KG1 (cell line): ENCODE results near the gene DUSP7.

ENCODE experiments used
- DNase-seq: peaks from one replicate; lab custom pipeline; 2025; lab: John Stamatoyannopoulos, UW

DUSP7 gene

GRCh38 chr3:52068730-52069129, 12.4 kb upstream of the DUSP7 start:
- DNase-seq: no peak

- DNase-seq: no peak
Measured at GRCh38 chr3:52068055-52068571, 11.7 kb upstream of the DUSP7 start.

DNA sequence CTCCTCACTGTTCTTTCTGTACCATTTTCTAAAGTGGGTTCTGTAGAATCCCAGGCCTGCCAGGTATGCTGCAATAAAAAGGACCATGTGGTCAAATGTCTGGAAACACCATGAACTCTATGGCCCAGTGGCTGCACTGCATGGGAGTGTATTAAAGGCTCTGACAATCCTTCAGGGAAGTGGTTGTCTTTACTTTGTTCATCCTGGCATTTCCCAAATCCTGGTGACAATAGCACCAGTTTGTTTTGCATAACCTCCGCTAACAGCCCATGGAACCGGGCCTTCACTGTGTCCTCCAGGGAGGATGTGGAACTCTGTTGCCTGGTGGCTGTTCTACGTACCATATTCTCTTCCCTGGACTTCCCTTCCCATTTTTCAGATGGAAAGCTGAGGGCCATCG, 11.2 kb upstream of the DUSP7 start:
- DNase-seq: no peak

GRCh38 chr3:52067046-52067445, 10.7 kb upstream of the DUSP7 start:
- DNase-seq: no peak

DNA sequence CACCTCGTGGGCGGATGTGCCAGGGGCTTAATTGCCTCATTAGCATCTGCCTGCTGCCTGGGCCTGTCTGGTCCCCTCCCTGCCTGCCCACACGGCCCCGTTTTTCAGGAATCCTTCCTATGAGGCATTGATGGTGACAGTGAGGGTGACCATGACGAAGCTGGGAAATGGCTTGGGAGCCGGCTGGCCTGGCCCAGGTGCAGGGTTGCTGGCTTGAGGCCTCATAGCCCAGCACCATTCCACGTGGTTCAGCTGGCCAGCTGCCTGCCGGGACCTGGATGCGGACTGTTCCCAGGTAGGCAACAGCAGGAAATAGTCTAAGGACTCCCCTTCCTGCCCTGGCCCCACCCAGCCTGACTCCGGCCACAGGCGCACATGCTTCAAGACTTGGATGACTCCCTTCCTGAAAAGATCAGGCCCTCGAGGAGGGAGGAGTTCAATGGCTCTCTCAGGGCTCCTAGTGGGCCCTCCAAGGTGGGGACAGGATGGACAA, 8.9 kb upstream of the DUSP7 start:
- no peak for DNase-seq

GRCh38 chr3:52064561-52064960, 8.2 kb upstream of the DUSP7 start:
- no peak for DNase-seq

GRCh38 chr3:52063026-52063723, 6.8 kb upstream of the DUSP7 start:
- DNase-seq: no peak

DNA sequence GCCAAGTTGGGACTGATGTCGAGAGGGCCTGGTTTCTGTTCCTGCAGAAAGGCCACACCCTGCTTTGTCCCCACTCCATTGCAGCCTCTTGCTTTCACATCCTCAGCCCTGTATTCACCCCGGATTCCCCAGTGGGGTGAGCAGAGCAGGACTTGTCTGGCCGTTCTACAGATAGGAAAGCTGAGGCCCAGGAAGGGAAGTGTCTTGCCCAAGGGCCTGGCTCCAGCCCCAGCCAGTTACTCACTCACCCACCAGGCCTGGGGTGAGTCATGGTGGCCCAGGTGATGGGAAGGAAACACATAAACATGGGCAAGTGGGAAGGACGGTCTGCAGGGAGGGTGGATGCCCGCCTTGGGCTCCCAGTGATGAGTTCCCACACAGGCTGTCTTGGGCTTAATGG, 6.1 kb upstream of the DUSP7 start:
- no peak for DNase-seq

DNA sequence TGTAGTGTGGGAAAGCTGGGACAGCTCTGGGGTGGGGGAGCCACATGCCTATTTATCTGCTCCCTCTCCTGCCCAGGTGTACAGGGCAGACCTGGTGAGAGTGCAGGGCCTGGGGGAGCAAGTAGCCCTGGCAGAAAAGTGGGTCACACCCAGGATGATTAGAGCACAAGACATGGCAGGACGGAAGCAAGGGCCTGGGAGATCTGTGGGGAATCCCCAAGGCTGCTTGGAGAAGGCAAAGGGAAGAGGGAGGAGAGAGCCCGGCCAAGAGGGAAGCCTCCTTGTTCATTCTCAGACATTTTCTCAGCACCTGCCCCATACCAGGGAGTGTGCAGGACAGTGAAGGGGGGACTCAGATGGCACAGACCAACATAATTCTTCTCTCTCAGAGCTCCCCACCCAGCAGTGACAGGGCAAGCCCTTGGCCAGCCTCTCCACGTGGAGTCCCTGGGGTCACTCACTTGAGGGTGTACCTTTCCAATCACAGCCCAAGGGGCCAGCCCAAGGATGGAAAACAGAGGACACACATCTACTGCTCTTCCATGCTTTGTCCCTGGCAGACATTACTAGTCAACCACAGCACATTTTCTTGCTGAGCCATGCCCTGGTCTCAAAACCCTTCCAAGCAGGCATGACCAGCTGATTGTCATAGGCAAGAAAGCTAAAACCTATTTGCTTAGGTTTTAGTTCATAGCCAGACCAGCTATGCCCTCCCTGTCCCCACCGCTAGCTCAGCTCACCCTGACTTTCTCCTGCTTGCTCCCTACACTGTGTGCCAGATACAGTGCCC, 4.9 kb upstream of the DUSP7 start:
- DNase-seq: no peak

GRCh38 chr3:52059781-52060180, 3.4 kb upstream of the DUSP7 start:
- no peak for DNase-seq

DNA sequence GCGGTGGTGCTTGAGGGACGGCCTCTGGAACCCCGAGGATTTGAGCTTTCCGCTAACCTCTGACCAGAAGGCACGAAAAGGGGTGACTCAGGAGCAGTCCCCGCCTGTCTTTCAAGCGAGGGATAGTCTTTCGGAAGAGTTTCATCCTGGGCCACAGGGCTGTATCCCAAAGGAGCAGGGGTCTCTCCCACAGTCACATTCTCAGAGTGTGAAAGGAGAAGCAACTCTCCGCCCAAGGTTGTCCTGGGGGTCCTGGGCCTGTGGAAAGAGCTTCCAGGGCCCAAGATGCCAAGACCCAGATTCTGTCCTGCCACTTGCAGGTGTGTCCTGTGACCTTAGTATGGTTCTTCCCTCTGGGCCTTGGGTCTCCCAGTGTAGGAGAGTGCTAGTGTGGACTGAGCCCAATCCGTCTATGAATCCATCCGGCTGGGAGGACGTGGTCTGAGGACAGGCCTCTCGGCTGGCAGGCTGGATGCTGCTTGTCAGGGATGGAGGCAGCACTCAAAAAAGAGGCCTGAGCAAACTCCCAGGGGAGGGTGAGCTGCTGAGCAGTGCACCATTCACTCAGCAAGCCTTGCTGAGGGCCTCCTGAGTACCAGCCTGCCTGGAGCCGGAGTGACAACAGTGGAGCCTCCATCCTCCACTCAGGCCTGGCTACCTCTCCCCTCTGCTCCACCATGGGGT, 1.6 kb upstream of the DUSP7 start:
- no peak for DNase-seq

DNA sequence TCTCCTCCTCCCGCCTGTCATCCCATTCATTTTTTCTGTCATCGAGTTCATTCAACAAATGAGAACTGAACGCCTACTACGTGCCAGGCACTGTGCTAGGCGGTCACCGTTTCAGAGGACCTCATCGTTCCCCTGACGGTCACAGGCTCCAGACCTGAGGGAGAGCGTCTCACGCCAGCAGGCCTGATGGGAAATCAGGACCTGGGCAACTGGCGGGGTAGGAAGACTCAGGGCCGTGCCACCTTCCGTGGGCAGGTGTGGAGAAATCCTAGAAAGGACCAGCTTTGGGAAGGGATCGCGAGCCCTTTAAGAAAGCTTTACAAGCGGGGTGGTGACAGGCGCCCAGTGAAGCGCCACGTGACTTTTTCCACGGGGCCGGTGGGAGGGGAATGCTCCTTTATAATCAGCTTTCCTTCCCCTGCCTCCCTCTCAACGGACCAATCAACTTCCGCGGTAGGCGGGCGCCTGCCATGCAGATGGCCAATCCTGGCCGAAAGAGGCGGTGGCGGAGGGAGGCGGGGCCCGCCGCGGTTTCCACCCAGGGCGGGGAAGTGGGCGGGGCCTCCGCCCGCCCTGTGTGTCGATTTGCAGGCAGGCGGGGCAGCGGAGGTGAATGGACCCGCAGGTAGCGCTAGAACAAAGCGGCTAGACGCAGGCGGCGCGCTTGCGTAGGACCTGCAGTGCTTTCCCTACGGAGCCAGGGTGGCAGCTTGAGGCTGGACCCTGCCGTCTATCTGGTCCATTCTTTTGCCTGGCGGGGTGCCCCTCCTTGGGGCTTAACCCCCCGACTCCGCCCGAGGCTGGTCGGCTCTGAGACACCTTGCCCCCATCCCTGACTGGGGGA, 819 bp upstream of the DUSP7 start:
- peak; percentile 96 for DNase-seq

- no peak for DNase-seq
Measured at GRCh38 chr3:52055537-52056351, 627 bp downstream of the DUSP7 start.

- no peak for DNase-seq
Measured at GRCh38 chr3:52054661-52055511, 1.5 kb downstream of the DUSP7 start.

DNA sequence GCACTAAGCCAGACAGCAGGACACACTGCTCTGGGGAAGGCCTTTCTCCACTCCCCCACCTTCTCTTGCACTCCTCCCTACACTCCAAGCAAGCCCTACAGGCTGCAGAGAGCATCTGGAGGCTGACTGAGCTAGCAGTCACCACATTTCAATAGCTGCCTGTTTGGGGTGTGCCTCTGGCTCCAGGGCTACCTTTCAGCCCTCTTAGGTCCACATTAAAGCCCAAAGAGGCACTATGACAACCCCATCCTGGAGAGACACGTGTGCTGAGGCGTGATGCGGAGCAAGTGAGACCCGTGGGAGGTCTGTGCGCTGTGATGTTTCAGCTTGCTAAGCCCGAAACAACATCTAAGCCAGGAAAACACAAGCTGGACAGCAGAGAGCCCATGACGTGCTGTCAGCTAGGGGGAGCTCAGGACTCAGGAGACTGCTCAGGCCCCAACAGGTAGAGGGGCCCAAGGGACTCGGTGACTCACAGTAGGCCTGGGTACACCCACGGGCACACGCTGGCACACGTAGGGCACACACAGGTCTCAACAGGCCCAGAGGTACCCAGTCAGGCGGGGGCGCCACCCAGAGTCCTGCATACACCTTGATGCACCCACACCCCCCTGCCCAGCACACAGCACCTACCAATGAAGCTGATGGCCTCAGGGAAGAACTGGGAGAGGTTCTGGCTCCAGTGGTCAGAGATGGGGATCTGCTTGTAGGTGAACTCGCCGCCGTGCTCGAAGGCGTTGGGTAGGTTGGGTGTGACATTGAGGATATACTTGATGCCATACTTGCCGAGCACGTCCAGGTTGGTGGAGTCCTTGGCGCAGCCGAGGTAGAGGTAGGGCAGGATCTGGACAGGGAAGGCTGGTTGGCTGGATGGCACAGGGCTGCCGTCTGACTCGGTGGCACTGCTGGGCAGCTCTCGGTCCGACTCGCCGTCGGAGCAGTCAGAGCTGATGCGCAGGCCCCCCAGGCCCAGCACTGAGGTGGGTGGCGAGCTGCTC, 2.8 kb downstream of the DUSP7 start:
- DNase-seq: no peak

DNA sequence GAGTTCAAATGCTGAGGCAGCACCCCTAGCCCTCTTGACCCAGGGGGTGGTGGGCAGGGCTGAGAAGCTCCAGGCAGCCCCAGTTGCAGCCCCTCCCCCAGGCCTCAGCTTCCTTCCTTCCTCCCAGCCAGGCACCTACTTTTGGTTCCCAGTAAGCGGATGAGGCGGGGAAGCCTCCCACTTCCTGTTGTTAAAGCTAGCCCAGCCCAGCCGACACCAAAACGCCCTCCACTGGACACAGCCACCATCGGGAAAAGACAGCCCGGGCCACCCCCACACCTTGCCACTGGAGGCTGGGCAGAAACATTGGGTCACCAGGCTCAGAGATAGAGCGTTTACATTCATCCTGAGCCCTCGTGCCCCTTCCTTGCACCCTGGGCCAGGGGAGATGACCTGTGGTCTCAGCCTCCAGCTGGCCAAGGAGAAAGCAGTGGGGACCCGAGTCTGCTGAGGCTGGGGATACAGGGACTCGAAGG, 3.5 kb downstream of the DUSP7 start:
- peak; percentile 65 for DNase-seq

- no peak for DNase-seq
Measured at GRCh38 chr3:52051444-52051843, 4.9 kb downstream of the DUSP7 start.

GRCh38 chr3:52050571-52050970, 5.8 kb downstream of the DUSP7 start:
- DNase-seq: no peak
